Loucy (cell line): ENCODE measurements around the gene KDM6B.

Experiments used
- H2AFZ ChIP-seq: fragments of 200-600 bp; sonication (generic); 2 replicates; pipeline ENCODE4 v1.6.0; 2016; ENCODE audit warnings: antibody characterized with exemption, mild to moderate bottlenecking, low read length, moderate library complexity
- H3F3A ChIP-seq: fragments of 200-600 bp; 2 replicates; pipeline ENCODE4 v1.6.0; 2016; ENCODE audit warnings: antibody characterized with exemption, low read depth, mild to moderate bottlenecking
- H3K27me3 ChIP-seq: fragments of 200-600 bp; sonication (generic); 2 replicates; pipeline ENCODE4 v1.6.1; 2014; ENCODE audit warnings: low read length, mild to moderate bottlenecking; ENCODE audit not compliant: insufficient read depth, poor library complexity, severe bottlenecking
- H3K36me3 ChIP-seq: fragments of 200-600 bp; sonication (generic); 2 replicates; pipeline ENCODE4 v1.6.1; 2016; ENCODE audit warnings: low read length; ENCODE audit not compliant: insufficient read depth
- H3K4me1 ChIP-seq: fragments of 200-600 bp; sonication (generic); 2 replicates; pipeline ENCODE4 v1.5.1; 2014; ENCODE audit warnings: low read length, mild to moderate bottlenecking; ENCODE audit not compliant: insufficient read depth, poor library complexity, severe bottlenecking
- H3K4me2 ChIP-seq: fragments of 200-600 bp; sonication (generic); 2 replicates; pipeline ENCODE4 v1.6.0; 2014; ENCODE audit warnings: antibody characterized with exemption, low read length, low read depth, mild to moderate bottlenecking; ENCODE audit not compliant: poor library complexity, severe bottlenecking
- H3K4me3 ChIP-seq: fragments of 200-600 bp; sonication (generic); 2 replicates; pipeline ENCODE4 v1.5.1; 2014; ENCODE audit warnings: low read length, mild to moderate bottlenecking, mixed read lengths; ENCODE audit not compliant: poor library complexity, severe bottlenecking
- H3K79me2 ChIP-seq: fragments of 200-600 bp; sonication (generic); 2 replicates; pipeline ENCODE4 v1.6.1; 2014; ENCODE audit warnings: low read length; ENCODE audit not compliant: insufficient read depth
- H3K9ac ChIP-seq: fragments of 200-600 bp; sonication (generic); 2 replicates; pipeline ENCODE4 v1.6.0; 2014; ENCODE audit warnings: mild to moderate bottlenecking, low read depth, low read length, moderate library complexity; ENCODE audit not compliant: poor library complexity, severe bottlenecking
- H3K9me2 ChIP-seq: fragments of 200-600 bp; sonication (generic); replicated peaks from 2 replicates; pipeline ENCODE4 v1.6.1; 2016; ENCODE audit warnings: low read depth, low read length, mixed read lengths
- H3K9me3 ChIP-seq: fragments of 200-600 bp; sonication (generic); 2 replicates; pipeline ENCODE4 v1.6.1; 2014; ENCODE audit warnings: mild to moderate bottlenecking, antibody characterized with exemption, low read length, low read depth; ENCODE audit not compliant: insufficient read depth
- H4K20me1 ChIP-seq: fragments of 200-600 bp; sonication (generic); 2 replicates; pipeline ENCODE4 v1.6.0; 2014; ENCODE audit warnings: antibody characterized with exemption, low read length, mild to moderate bottlenecking; ENCODE audit not compliant: insufficient read depth, poor library complexity, severe bottlenecking
- EZH2phosphoT487 ChIP-seq: fragments of 200-600 bp; IDR thresholded peaks from 2 replicates; pipeline ENCODE4 v1.6.1; 2018; ENCODE audit warnings: antibody characterized with exemption, mild to moderate bottlenecking, moderate library complexity, borderline replicate concordance
- TF ChIP-seq, protein P1 (sequence below): fragments of 200-600 bp; sonication (generic); conservative IDR thresholded peaks from 2 replicates; pipeline ENCODE4 v1.5.1; 2014; ENCODE audit warnings: mild to moderate bottlenecking, antibody characterized with exemption, low read length

KDM6B gene

DNA sequence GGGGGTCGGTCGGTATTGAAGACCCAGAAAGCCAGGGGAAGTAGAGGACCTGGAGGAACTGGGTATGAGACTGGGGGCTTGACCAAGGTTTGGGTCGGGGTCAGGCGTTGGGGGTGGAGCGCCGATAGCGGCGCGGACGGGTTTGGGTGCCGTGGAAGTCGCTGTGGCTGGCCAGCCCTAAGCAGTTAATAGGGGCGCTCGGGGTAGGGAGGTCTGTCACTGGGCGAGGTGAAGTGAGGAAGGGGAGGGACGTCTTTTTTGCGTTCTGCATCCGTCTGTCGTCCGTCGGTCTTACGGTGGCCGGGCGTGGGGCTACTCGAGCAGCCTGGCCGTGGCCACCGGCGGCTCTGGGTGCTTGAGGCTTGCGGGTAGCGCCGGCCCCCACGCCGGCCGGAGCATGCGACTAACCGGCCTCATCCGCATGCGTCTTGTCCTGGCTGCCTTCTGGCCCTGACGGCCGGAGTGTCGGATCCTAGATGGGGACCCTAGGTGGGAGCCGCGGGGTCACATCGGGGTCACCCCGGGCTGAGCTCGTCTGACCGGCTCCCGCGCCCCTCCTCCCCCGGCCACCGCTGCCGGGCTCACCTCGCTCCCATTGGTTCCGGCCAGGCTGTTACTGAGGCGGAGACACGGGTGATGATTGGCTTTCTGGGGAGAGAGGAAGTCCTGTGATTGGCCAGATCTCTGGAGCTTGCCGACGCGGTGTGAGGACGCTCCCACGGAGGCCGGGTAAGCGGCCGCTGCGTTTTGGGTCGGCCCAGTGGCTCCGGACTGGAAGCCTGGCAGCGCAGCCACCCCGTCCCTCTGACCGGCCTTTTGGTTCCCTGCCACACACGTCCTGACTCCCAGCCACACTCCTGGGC is 10.5 kb downstream of the KDM6B start:
- H3K27me3 ChIP-seq: no peaks in the 10 kb centered on the region
- peaks cover 23% of the 10 kb centered on the region for H3K4me1 ChIP-seq
- no peak overlapping the region for H2AFZ ChIP-seq
- H3K9me3 ChIP-seq: no peaks in the 10 kb centered on the region
- no peaks in the 10 kb centered on the region for H3F3A ChIP-seq
- peak overlapping the region; percentile 88 for H3K4me3 ChIP-seq
- H3K9ac ChIP-seq: peak overlapping the region; percentile 77
- peaks cover 57% of the 10 kb centered on the region; the same call in 1 of the 2 replicates for H3K79me2 ChIP-seq
- peaks cover 32% of the 10 kb centered on the region; the same call in 1 of the 2 replicates for H3K36me3 ChIP-seq
- H4K20me1 ChIP-seq: peaks cover 66% of the 10 kb centered on the region
- H3K9me2 ChIP-seq: no peaks in the 10 kb centered on the region
- H3K4me2 ChIP-seq: peak overlapping the region; percentile 98
- TF ChIP-seq, protein P1, sequence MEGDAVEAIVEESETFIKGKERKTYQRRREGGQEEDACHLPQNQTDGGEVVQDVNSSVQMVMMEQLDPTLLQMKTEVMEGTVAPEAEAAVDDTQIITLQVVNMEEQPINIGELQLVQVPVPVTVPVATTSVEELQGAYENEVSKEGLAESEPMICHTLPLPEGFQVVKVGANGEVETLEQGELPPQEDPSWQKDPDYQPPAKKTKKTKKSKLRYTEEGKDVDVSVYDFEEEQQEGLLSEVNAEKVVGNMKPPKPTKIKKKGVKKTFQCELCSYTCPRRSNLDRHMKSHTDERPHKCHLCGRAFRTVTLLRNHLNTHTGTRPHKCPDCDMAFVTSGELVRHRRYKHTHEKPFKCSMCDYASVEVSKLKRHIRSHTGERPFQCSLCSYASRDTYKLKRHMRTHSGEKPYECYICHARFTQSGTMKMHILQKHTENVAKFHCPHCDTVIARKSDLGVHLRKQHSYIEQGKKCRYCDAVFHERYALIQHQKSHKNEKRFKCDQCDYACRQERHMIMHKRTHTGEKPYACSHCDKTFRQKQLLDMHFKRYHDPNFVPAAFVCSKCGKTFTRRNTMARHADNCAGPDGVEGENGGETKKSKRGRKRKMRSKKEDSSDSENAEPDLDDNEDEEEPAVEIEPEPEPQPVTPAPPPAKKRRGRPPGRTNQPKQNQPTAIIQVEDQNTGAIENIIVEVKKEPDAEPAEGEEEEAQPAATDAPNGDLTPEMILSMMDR: no peak
- TF ChIP-seq EZH2phosphoT487: no peak

DNA sequence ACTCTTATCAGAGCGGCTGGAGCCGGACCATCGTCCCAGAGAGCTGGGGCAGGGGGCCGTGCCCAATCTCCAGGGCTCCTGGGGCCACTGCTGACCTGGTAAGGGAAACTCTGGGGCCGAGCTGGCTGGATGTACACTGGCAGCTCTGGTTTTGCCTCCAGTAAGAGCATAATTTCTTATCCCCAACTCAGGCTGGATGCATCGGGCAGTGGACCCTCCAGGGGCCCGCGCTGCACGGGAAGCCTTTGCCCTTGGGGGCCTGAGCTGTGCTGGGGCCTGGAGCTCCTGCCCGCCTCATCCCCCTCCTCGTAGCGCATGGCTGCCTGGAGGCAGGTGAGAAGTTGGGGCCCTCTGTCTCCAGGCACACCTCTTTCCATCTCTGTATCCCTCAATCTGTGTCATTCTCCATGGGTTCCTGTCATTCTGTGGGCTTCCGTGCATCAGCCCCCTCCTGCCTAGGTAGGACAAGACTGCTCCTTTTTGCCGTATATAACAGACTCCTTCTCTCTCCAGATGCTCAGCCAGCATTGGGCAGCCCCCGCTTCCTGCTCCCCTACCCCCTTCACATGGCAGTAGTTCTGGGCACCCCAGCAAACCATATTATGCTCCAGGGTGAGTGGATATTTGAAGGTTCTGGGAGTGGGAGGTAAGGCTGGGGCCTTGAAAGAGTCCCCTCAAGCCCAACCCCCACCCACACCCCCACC is 11.5 kb downstream of the KDM6B start:
- Histone ChIP-seq H4K20me1 (peaks cover 59% of the 10 kb centered on the region), H3K4me3 (peak overlapping the region; percentile 88), H3F3A (no peaks in the 10 kb centered on the region), H3K79me2 (peaks cover 47% of the 10 kb centered on the region; the same call in 1 of the 2 replicates), H3K4me2 (peak overlapping the region; percentile 98), H3K9me3 (no peaks in the 10 kb centered on the region), H3K9ac (peak overlapping the region; percentile 77), H3K4me1 (peaks cover 13% of the 10 kb centered on the region), H2AFZ (no peak overlapping the region), H3K27me3 (no peaks in the 10 kb centered on the region), H3K9me2 (no peaks in the 10 kb centered on the region), H3K36me3 (peaks cover 42% of the 10 kb centered on the region; the same call in 1 of the 2 replicates)
- TF ChIP-seq EZH2phosphoT487: no peak
- TF ChIP-seq, protein P1: no peak

DNA sequence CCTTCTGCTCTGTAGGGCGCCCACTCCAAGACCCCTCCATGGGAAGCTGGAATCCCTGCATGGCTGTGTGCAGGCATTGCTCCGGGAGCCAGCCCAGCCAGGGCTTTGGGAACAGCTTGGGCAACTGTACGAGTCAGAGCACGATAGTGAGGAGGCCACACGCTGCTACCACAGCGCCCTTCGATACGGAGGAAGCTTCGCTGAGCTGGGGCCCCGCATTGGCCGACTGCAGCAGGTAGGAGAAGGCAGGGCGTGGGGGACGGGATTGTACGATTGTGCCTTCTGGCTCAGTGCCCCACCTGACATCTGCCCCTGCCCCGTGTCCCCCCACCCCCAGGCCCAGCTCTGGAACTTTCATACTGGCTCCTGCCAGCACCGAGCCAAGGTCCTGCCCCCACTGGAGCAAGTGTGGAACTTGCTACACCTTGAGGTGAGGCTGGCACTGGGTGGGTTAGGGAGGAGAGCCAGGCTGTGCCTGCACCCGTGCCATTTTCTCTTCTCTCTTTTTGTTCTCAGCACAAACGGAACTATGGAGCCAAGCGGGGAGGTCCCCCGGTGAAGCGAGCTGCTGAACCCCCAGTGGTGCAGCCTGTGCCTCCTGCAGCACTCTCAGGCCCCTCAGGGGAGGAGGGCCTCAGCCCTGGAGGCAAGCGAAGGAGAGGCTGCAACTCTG is 12.2 kb downstream of the KDM6B start:
- TF ChIP-seq, protein P1: no peak
- no peak for TF ChIP-seq EZH2phosphoT487
- H3F3A ChIP-seq: no peaks in the 10 kb centered on the region
- no peaks in the 10 kb centered on the region for H3K9me3 ChIP-seq
- no peak overlapping the region for H3K4me3 ChIP-seq
- H3K9ac ChIP-seq: no peak overlapping the region
- H3K27me3 ChIP-seq: no peaks in the 10 kb centered on the region
- no peaks in the 10 kb centered on the region for H3K9me2 ChIP-seq
- H3K79me2 ChIP-seq: peaks cover 40% of the 10 kb centered on the region; the same call in 1 of the 2 replicates
- peaks cover 49% of the 10 kb centered on the region; the same call in 1 of the 2 replicates for H3K36me3 ChIP-seq
- no peak overlapping the region for H2AFZ ChIP-seq
- H4K20me1 ChIP-seq: peaks cover 56% of the 10 kb centered on the region
- peaks cover 7% of the 10 kb centered on the region for H3K4me1 ChIP-seq
- no peak overlapping the region for H3K4me2 ChIP-seq
